GM13977 (cell line): Measurements from ENCODE around the gene EVC.

ENCODE experiments used
- DNase-seq: peaks from one replicate; pipeline ENCODE4 v3.0.0; 2012; ENCODE audit warnings: low spot score
- in situ Hi-C: fragments of 300-500 bp; cut with MboI; formaldehyde crosslinking; loops from one replicate; pipeline ENCODE4 v1.12.0; 2022; ENCODE audit warnings: low sequenced_read_pairs, low pct_unique_long_range_greater_than_20kb, mixed read lengths, inconsistent platforms; ENCODE audit not compliant: unreplicated experiment
- TF ChIP-seq, protein P1 (sequence below): IDR thresholded peaks from 2 replicates; pipeline ENCODE4 v1.5.1; 2012; ENCODE audit warnings: mild to moderate bottlenecking, control low read depth; ENCODE audit not compliant: insufficient read depth; ENCODE audit errors: extremely low read depth, missing control alignments

Gene EVC

DNA sequence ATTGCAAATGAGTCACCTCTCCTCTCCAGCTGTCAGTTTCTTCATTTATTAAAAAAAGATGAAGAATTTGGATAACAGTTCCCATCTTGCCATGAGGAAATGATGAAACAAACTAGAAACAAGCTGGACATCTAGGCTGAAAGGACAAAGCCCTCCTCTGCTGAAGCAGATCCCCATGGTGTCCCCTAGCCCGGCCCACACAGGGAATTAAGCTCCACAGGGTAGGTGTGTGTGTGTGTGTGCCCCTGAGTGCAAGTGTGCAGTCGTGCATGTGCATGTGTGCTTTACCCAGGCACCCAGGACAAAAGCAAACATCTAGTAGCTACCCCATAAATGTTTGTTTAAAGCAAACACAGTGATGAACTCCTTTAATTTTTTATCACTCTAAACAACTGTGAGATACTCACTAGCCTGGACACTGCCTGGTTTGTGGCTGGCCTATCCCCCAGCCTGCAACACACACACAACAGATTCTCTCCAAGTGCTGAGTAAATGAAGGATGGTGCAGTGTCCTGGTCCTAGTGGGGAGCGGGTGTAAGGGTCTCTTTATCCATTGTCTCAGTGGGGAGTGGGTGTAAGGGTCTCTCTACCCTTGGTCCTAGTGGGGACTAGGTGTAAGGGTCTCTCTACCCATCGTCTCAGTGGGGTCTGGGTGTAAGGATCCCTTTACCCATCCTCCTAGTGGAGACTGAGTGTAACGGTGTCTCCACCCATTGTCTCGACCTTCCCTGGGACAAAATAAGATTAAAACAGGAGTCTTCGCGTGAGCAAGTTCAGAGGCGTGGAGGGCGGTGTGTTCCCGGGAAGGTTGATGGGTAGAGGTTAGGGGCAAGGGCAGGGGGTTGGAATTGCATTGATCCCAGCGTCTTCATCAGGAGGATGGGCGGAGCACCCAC, 688 bp upstream of the EVC start:
- peak; percentile 20 for DNase-seq
- TF ChIP-seq, protein P1, sequence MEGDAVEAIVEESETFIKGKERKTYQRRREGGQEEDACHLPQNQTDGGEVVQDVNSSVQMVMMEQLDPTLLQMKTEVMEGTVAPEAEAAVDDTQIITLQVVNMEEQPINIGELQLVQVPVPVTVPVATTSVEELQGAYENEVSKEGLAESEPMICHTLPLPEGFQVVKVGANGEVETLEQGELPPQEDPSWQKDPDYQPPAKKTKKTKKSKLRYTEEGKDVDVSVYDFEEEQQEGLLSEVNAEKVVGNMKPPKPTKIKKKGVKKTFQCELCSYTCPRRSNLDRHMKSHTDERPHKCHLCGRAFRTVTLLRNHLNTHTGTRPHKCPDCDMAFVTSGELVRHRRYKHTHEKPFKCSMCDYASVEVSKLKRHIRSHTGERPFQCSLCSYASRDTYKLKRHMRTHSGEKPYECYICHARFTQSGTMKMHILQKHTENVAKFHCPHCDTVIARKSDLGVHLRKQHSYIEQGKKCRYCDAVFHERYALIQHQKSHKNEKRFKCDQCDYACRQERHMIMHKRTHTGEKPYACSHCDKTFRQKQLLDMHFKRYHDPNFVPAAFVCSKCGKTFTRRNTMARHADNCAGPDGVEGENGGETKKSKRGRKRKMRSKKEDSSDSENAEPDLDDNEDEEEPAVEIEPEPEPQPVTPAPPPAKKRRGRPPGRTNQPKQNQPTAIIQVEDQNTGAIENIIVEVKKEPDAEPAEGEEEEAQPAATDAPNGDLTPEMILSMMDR, result no peak
- in situ Hi-C loops, result no loop called here

DNA sequence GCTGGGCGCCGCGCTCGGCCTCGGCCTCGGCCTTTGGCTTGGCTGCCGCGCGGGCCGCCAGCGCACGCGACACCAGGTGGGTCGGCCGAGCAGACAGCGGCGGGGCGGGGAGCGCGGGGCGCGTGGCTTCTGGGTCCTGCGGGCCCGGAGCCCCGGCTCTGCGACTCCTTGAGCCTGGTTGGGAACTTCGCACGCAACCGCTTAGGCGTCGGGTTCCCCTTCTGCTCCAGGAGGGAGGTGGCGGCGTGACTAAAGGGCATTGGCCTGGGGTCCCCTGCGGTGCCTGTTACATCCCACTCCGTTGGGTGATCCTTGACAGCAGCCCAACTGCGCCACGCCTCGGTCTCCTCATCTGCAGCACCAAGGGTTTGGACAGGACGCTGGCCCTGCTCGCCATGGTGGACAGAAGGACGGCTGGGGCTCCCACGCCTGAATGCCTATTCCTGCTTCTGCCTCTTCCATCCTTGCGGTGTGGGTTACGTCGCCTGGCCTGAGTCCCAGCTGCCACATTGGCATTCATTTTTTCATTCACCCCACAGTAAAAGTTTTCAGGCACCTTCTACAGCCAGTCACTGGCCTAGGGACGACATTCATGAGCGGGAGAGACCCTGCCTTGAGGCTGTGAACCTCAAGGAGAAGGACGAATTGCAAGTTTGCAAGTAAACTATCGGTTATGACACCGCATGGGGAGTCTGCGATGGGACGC, 631 bp downstream of the EVC start:
- DNase-seq, result peak; percentile 30
- in situ Hi-C loops, result no loop called here
- TF ChIP-seq, protein P1, result no peak

DNA sequence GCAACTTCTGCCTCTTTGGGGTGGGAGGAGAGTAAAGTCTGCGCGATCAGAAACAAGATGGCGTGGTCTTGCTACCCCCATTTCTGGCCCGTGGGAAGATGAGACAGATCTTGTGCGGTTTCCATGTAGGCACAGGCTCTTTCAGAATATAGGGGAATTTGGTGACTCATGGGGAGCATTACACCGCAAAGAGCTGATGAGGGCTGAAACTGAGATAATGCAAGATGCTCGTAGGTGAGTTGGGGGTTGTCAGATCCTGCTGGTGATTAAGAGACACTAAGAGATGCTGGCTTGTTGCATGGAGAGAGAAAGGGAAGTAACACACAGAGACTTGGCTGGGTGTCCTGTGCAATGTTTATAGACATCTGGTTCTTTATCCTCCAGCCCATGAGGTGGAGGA, 1.5 kb downstream of the EVC start:
- TF ChIP-seq, protein P1, result no peak
- in situ Hi-C loops, result no loop called here
- peak; percentile 36 for DNase-seq

DNA sequence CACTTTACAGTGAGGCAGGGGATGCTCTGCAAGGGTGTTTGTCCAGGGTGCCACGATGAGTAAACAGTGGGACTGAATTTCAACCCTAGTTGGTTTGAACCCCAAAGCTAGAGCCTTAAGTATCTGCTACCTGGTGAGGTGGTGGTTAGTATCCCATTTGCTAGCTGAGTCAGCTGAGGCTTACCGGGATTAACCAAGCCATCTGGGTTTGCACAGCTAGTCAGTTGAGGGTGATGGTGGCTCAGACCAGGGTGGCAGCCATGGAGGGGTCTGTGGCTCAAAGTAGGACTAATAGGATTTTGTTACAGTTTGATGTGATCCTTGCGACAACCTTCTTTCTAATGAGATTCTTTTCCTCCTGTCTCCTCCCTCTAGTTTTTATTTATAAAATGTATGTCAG, 1.9 kb downstream of the EVC start:
- in situ Hi-C loops, result no loop called here
- DNase-seq, result no peak

DNA sequence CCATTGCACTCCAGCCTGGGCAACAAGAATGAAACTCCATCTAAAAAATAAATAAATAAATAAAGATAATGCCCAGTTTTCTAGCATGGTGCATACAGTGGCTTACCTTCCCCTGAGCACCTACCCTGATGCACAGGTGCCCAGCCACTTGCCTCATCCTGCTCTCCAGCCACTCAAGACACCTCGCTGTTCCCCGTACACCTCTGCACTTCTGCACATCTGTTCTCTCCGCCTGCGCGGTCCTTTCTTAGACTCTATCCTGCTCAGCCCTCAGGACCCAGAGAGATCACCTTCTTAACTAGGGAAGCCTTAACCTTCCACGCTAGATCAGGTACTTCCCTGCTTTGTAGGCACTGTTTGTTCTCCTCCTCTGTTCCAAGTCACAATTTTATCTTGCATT, 2.9 kb downstream of the EVC start:
- no peak for DNase-seq
- in situ Hi-C loops, result no loop called here

More for the DNA sequence above, 1.9 kb downstream of the EVC start:
- TF ChIP-seq, protein P1, result no peak

DNA sequence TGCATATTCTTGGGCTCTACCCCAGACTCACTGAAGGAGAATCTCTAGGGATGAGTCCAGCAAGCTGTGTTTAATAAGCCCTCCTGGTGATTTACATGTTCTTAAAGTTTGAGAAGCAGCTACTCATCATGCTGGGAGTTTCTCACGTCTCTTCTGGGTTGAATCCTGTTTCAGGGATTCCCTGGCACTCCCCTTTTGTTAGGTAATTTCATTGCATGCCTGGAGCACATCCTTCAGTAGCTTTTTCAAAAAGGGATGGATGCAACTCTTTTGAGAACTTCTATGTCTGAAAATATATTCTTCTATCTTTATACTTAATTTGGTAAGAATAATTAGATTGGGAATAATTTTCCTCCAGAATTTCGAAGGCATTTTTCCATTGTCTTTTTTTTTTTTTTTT, 4.4 kb downstream of the EVC start:
- no peak for DNase-seq
- in situ Hi-C loops, result no loop called here
- TF ChIP-seq, protein P1, result no peak

More for the DNA sequence above, 2.9 kb downstream of the EVC start:
- TF ChIP-seq, protein P1, result no peak
